NCI-H524 treated with DMSO at 0.1 percent for 48 hours (cell line): ENCODE results near the gene ZNF253.
"Not testable (repeated sequence)": the region's sequence is repeated elsewhere in the genome, so short reads cannot be mapped to it uniquely, and the experiment has no call there.

Experiments
- DNase-seq: peaks from one replicate; lab custom pipeline; 2025; lab: John Stamatoyannopoulos, UW

Gene ZNF253

GRCh38 chr19:19900139-19900728, 34.6 kb downstream of the ZNF253 start:
- DNase-seq = no peak

GRCh38 chr19:19900729-19901444, 35.2 kb downstream of the ZNF253 start, which contains the start of gene ZNF93:
Gene ZNF93, plus strand, starts transcription at chr19:19900946. Its CDS starts 143 bp downstream, at chr19:19901089.
- peak; percentile 45 for DNase-seq

- DNase-seq = not testable (repeated sequence)
Observed at GRCh38 chr19:19907551-19907950, 41.9 kb downstream of the ZNF253 start.

- DNase-seq = no peak
Observed at GRCh38 chr19:19909654-19910053, 44.0 kb downstream of the ZNF253 start.

- no peak for DNase-seq
Observed at GRCh38 chr19:19911150-19911549, 45.5 kb downstream of the ZNF253 start.

GRCh38 chr19:19914596-19914995, 48.9 kb downstream of the ZNF253 start:
- no peak for DNase-seq

GRCh38 chr19:19930417-19930816, 64.7 kb downstream of the ZNF253 start:
- DNase-seq = not testable (repeated sequence)

GRCh38 chr19:19933432-19934314, 68.0 kb downstream of the ZNF253 start:
- not testable (repeated sequence) for DNase-seq

GRCh38 chr19:19937403-19937802, 71.7 kb downstream of the ZNF253 start:
- DNase-seq = no peak

DNA sequence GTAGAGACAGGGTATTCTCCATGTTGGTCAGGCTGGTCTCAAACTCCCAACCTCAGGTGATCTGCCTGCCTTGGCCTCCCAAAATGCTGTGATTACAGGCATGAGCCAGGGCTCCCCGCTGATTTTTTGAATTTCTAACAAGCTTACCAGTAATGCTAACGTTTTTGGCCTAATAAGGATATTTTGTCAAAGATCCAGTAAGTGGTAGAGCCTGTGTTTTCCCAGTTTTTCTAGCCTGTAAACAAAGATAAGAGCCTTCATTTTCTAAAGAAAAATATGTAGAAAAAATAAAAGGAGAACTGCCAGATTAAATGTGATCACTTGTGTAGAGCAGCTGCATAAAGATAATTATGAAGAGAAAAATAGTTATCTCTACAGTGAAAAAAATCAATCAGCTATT, 72.8 kb downstream of the ZNF253 start:
- no peak for DNase-seq

GRCh38 chr19:19943848-19944582, 78.3 kb downstream of the ZNF253 start:
- no peak for DNase-seq
